HG02884 (cell line): ENCODE data around the gene SMIM44.

Experiments used
- ATAC-seq: cut with Tn5 transposase; IDR thresholded peaks from one replicate; pipeline ENCODE4 v1.9.1; 2021; ENCODE audit warnings: mild to moderate bottlenecking, moderate library complexity; ENCODE audit not compliant: unreplicated experiment

The SMIM44 gene

DNA sequence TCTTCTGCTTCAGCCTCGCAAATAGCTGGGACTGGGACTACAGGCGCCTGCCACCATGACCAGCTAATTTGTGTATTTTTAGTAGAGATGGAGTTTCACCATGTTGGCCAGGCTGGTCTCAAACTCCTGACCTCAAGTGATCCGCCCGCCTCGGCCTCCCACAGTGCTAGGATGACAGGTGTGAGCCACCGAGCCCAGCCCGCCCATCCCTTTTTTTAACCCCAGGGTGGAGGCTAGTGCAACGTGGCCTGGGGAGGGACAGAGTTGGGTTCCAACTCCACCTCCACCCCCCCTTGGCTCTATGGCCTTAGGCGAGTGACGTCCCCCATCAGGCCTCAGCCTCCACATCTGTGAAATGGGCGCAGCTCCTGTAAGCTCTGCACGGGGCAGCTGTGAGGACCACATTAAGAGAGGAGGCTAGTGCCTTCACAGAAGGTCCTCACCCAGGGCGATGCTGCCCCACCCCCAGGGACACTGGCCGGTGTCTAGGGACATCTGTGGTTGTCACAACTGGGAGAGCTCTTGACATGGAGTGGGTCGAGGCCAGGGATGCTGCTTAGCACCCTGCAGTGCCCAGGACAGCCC, 40.7 kb downstream of the SMIM44 start:
- no peak for ATAC-seq

DNA sequence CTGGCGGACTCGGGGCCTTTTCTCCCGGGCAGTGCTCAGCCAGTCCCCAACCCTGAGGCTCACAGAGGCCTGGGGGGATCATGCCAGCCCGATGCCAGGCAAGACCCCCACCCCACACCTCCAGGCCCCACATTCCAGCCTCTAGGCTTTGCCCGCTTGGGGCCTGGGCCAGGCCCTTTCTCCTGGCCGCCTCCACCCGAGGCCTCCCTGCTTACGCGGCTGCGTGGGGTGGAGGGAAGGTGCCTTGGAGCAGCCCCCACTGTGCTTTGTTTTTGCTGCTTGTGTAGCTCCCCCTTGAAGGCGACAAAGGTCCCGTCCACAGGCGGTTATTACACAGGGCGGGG, 41.3 kb downstream of the SMIM44 start:
- ATAC-seq = no peak

GRCh38 chr19:3441089-3441985, 41.9 kb downstream of the SMIM44 start:
- ATAC-seq = no peak

DNA sequence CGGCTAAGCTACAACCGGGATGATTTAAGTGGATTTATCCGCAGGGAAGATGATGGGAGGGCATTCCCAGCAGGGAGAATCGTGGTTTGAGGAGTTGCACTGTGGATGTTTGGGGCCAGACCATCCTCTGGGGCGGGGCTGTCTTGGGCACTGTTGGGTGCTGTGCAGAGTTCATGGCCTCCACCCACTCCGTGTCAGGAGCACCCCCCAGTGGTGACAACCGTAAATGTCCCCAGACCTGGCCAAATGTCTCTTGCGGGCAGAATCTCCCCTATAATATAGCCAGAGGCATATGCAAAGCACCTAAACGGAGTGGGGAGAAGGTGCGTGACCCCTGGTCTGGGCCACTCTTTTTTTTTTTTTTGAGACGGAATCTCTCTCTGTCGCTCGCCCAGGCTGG, 43.2 kb downstream of the SMIM44 start:
- no peak for ATAC-seq

DNA sequence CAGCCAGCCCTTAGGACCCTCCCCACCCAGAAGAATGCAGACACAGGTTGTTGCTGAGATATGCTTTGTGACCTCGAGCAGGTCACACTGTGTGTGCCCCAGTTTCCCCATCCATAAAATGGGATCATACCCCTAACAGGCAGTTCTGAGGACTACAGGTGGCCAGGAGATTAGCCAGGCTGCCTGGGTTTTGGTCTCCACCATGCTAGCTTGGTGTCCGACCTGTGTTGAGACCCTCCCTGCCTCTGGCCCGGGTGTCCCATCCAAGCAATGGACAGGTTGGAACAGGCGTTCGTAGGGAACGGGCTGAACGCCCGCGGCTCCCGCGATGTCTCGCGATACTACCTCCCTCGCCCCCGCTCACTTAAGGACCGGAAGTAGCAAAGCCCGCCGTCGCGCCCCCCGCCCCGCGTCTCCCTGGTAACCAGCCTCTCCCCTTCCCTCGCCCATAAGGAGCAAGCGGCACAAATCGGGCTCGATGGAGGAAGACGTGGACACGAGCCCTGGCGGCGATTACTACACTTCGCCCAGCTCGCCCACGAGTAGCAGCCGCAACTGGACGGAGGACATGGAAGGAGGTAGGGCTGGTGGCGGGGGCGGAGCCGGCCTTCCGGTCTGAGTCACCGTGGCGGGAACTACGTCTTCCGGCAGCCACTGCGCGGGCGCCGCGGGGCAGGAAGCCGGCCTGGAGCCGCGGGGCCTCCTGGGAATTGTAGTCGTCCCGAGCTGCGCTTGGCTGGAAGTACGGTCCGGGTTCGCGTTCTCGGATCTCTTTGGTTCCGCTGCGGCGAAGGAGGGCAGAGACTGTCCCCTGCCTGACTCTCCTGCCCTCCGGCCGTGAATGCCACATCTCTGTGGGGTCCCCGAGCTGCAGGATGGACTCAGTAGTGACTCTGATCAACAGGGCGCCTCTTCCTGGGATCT, 48.3 kb downstream of the SMIM44 start:
- ATAC-seq = peak; percentile 78

DNA sequence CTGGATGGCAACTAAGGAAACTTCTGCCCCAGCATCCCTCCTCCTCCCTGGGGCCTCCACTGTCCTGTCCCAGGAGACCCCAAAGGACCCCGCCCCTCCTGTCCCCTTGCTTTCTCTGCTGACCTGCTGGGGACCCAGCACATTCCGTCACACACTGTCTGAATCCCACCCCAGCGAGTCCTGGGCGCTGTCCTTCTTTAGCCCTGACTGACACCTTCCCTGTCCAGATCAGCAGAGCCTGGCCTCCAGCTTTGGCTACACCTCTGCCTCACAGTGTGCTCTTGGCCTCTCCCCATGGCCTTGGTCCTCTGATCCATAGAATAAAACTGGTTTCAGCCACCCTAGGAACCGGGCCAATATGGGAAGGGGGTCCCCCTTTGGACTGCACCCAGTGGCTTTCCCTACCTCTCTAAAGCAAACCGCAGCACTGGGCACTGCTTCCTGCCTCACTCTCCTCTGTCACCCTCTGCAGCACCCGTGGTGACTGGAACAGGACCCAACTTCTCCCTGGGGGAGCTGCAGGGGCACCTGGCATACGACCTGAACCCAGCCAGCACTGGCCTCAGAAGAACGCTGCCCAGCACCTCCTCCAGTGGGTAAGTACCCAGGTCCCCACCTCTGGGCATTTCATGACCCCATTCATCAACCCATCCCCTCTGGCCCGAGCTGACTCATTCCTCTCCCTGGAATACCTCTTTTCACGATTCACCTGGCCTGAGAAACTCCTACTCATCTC, 49.3 kb downstream of the SMIM44 start:
- no peak for ATAC-seq

- ATAC-seq = no peak
Measured at GRCh38 chr19:3433313-3433712, 49.9 kb downstream of the SMIM44 start.
